B cell (primary cell): ENCODE results near the gene KRT84. TPM values are rescaled to one million over a fixed set of nuclear protein-coding genes. Genes with fewer than 3 reads are reported as not detected.

Source experiments
- ATAC-seq: fragments of 200-7000 bp; cut with Tn5 transposase; one replicate; pipeline ENCODE4 v1.10.0; 2021; ENCODE audit warnings: low read depth, mild to moderate bottlenecking, moderate number of reproducible peaks, moderate library complexity
- CTCF ChIA-PET: fragments of 350-600 bp; sonication (Branson Sonifier 250); formaldehyde crosslinking; loops from one replicate; lab custom pipeline; 2021; ENCODE audit warnings: antibody characterized with exemption, inconsistent platforms; lab: Charles Lee
- POLR2A ChIA-PET: fragments of 350-600 bp; sonication (Branson Sonifier 250); formaldehyde crosslinking; loops from one replicate; lab custom pipeline; 2021; ENCODE audit warnings: antibody characterized with exemption; lab: Charles Lee
- DNase-seq: peaks from one replicate; pipeline ENCODE4 v3.0.0; 2013
- H2AFZ ChIP-seq: 2 replicates; pipeline ENCODE4 v1.6.1; 2012; ENCODE audit warnings: mild to moderate bottlenecking, low read depth, low read length; ENCODE audit not compliant: insufficient read depth, poor library complexity, severe bottlenecking
- H3K27ac ChIP-seq, 2 donors: 1 replicate in 1 of 2; 2 replicates in 1 of 2; pipeline ENCODE4 v1.5.1; 2012 to 2013; ENCODE audit warnings: low read length in 2 of 2, mild to moderate bottlenecking in 2 of 2, moderate library complexity in 1 of 2
- H3K27me3 ChIP-seq, 4 experiments: fragments of 200-600 bp in 1 of 4; sonication (generic) in 1 of 4; replicated peaks in 1 of 4; 1 replicate in 2 of 4; 2 replicates in 2 of 4; pipeline versions ENCODE4 v1.6.1 to v1.7.0; 2013 to 2016; ENCODE audit warnings: low read length in 3 of 4, mild to moderate bottlenecking in 2 of 4, mixed read lengths in 1 of 4, moderate library complexity in 1 of 4; ENCODE audit not compliant: insufficient read depth in 4 of 4, control insufficient read depth in 3 of 4; ENCODE audit errors: control extremely low read depth in 1 of 4
- H3K36me3 ChIP-seq, 2 experiments: replicated peaks in 1 of 2; 1 replicate in 1 of 2; 2 replicates in 1 of 2; pipeline versions ENCODE4 v1.6.1 to v1.7.1; 2013; ENCODE audit warnings: low read length in 1 of 2; ENCODE audit not compliant: insufficient read depth in 2 of 2, control insufficient read depth in 1 of 2; ENCODE audit errors: control extremely low read depth in 1 of 2, extremely low read depth in 1 of 2
- H3K4me1 ChIP-seq, 2 donors: fragments of 200-600 bp in 1 of 2; sonication (generic) in 1 of 2; 1 replicate in 1 of 2; 2 replicates in 1 of 2; pipeline versions ENCODE4 v1.5.1 to v1.6.1; 2013 to 2017; ENCODE audit warnings: low read length in 2 of 2; ENCODE audit not compliant: control insufficient read depth in 2 of 2, insufficient read depth in 2 of 2
- H3K4me2 ChIP-seq: replicated peaks from 2 replicates; pipeline ENCODE3; 2012; ENCODE audit warnings: mild to moderate bottlenecking, low read depth, low read length; ENCODE audit not compliant: poor library complexity, severe bottlenecking
- H3K4me3 ChIP-seq, 5 experiments: fragments of 200-600 bp in 1 of 5; sonication (generic) in 1 of 5; 1 replicate in 3 of 5; 2 replicates in 2 of 5; pipeline versions ENCODE4 v1.5.1 to v1.7.0; 2011 to 2016; ENCODE audit warnings: low read length in 4 of 5, mild to moderate bottlenecking in 4 of 5, low read depth in 2 of 5, control low read depth in 1 of 5, moderate library complexity in 1 of 5; ENCODE audit not compliant: insufficient read depth in 1 of 5; ENCODE audit errors: control extremely low read depth in 1 of 5, extremely low read depth in 1 of 5
- H3K79me2 ChIP-seq: fragments of 200-600 bp; sonication (generic); one replicate; pipeline ENCODE4 v1.6.0; 2016; ENCODE audit warnings: low read length; ENCODE audit not compliant: control insufficient read depth, insufficient read depth
- H3K9ac ChIP-seq: fragments of 200-600 bp; sonication (generic); 2 replicates; pipeline ENCODE4 v1.6.1; 2017; ENCODE audit warnings: mild to moderate bottlenecking, low read length, moderate library complexity
- H3K9me3 ChIP-seq, 3 donors: one replicate each; pipeline versions ENCODE4 v1.6.1 to v1.7.1; 2013; ENCODE audit warnings: low read length in 2 of 3; ENCODE audit not compliant: control insufficient read depth in 2 of 3, insufficient read depth in 1 of 3; ENCODE audit errors: control extremely low read depth in 1 of 3
- H4K20me1 ChIP-seq: 2 replicates; pipeline ENCODE4 v1.6.0; 2012; ENCODE audit warnings: mild to moderate bottlenecking, low read length; ENCODE audit not compliant: insufficient read depth, control insufficient read depth, poor library complexity, severe bottlenecking
- H3K27ac Mint-ChIP-seq: one replicate; pipeline ENCODE4 v1.8.0; 2021; ENCODE audit warnings: mixed read lengths
- H3K27me3 Mint-ChIP-seq: one replicate; pipeline ENCODE4 v1.8.0; 2021; ENCODE audit warnings: mixed read lengths
- H3K4me1 Mint-ChIP-seq: one replicate; pipeline ENCODE4 v1.8.0; 2021; ENCODE audit warnings: mixed read lengths
- H3K4me3 Mint-ChIP-seq: one replicate; pipeline ENCODE4 v1.8.0; 2021; ENCODE audit warnings: mixed read lengths
- H3K9me3 Mint-ChIP-seq: one replicate; pipeline ENCODE4 v1.8.0; 2022; ENCODE audit warnings: mixed read lengths; ENCODE audit not compliant: insufficient read depth
- EZH2 ChIP-seq: IDR thresholded peaks from 2 replicates; pipeline ENCODE4 v1.6.1; 2012; ENCODE audit warnings: borderline replicate concordance, low read depth, mild to moderate bottlenecking, moderate library complexity, low read length; ENCODE audit not compliant: insufficient read depth, poor library complexity, severe bottlenecking
- WGBS: methylation state at CpG from one replicate; pipeline ENCODE4 v1.1.5; 2013; ENCODE audit warnings: missing lambda C conversion rate; ENCODE audit not compliant: insufficient coverage; 5-methylcytosine and 5-hydroxymethylcytosine counted together
- intact Hi-C: fragments of 100-400 bp; cut with micrococcal nuclease; formaldehyde crosslinking; loops from one replicate; pipeline ENCODE4 v1.10.0; 2022
- polyA plus RNA-seq: library from polyadenylated mRNA; depleted of rRNA; stranded (reverse); fragments of >200 nt; gene quantifications from 2 replicates; pipeline ENCODE4 v1.2.3, GENCODE V29; 2012
- total RNA-seq, 2 donors: library from RNA; stranded (reverse); fragments of 120-200 nt in 1 of 2; gene quantifications; 1 replicate in 1 of 2; 2 replicates in 1 of 2; pipeline versions ENCODE4 v1.2.3 to v1.2.4, GENCODE V29; 2013 to 2022
- TF ChIP-seq, protein P1 (sequence below): fragments of 200-600 bp; IDR thresholded peaks from one replicate; pipeline ENCODE4 v1.8.0; 2022; ENCODE audit warnings: antibody characterized with exemption, mild to moderate bottlenecking

Gene KRT84
- total and polyA plus RNA-seq, 2 donors (not counting 1 experiment from before 2014, with no cell fraction given) = not detected

- H3K27me3 Mint-ChIP-seq = peaks cover 24% of the 10 kb centered on the region
- H3K27ac Mint-ChIP-seq = no peak overlapping the region
- Histone ChIP-seq H3K36me3 (no peaks in the 10 kb centered on the region), H4K20me1 (no peaks in the 10 kb centered on the region), H3K4me3 (no peak overlapping the region), H3K4me2 (no peak overlapping the region), H3K79me2 (no peaks in the 10 kb centered on the region), H2AFZ (no peak overlapping the region), H3K4me1 (no peaks in the 10 kb centered on the region), H3K27ac (no peak overlapping the region), H3K9ac (no peak overlapping the region), H3K27me3 (peaks cover 0 to 9% (median 3%) of the 10 kb centered on the region in 4 experiments), H3K9me3 (no peaks in the 10 kb centered on the region)
- peaks cover 3% of the 10 kb centered on the region for H3K4me1 Mint-ChIP-seq
- POLR2A ChIA-PET = no interaction called here
- WGBS = 43% methylated on average over 6 of the region's 9 CpGs
- intact Hi-C loops = no loop called here
- H3K9me3 Mint-ChIP-seq = no peaks in the 10 kb centered on the region
- no peak for ATAC-seq
- DNase-seq = no peak
- TF ChIP-seq EZH2 = no peak
- TF ChIP-seq, protein P1, sequence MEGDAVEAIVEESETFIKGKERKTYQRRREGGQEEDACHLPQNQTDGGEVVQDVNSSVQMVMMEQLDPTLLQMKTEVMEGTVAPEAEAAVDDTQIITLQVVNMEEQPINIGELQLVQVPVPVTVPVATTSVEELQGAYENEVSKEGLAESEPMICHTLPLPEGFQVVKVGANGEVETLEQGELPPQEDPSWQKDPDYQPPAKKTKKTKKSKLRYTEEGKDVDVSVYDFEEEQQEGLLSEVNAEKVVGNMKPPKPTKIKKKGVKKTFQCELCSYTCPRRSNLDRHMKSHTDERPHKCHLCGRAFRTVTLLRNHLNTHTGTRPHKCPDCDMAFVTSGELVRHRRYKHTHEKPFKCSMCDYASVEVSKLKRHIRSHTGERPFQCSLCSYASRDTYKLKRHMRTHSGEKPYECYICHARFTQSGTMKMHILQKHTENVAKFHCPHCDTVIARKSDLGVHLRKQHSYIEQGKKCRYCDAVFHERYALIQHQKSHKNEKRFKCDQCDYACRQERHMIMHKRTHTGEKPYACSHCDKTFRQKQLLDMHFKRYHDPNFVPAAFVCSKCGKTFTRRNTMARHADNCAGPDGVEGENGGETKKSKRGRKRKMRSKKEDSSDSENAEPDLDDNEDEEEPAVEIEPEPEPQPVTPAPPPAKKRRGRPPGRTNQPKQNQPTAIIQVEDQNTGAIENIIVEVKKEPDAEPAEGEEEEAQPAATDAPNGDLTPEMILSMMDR = no peak
- CTCF ChIA-PET = no interaction called here
- H3K4me3 Mint-ChIP-seq = no peak overlapping the region
Observed at GRCh38 chr12:52351196-52352059, 34.0 kb downstream of the KRT84 start.

- CTCF ChIA-PET = no interaction called here
- POLR2A ChIA-PET = no interaction called here
- H3K27ac ChIP-seq = no peak overlapping the region
- H3K9me3 ChIP-seq = no peaks in the 10 kb centered on the region
- no peak overlapping the region for H3K4me3 ChIP-seq
- H3K79me2 ChIP-seq = no peaks in the 10 kb centered on the region
- TF ChIP-seq, protein P1 = no peak
- TF ChIP-seq EZH2 = no peak
- no peaks in the 10 kb centered on the region for H4K20me1 ChIP-seq
- Mint-ChIP-seq H3K4me1 (peaks cover 3% of the 10 kb centered on the region), H3K27me3 (peaks cover 24% of the 10 kb centered on the region), H3K9me3 (no peaks in the 10 kb centered on the region), H3K27ac (no peak overlapping the region), H3K4me3 (no peak overlapping the region)
- ATAC-seq (no peak), DNase-seq (no peak)
- intact Hi-C loops = no loop called here
- no peak overlapping the region for H3K4me2 ChIP-seq
- H3K36me3 ChIP-seq = no peaks in the 10 kb centered on the region
- H3K9ac ChIP-seq = no peak overlapping the region
- no peak overlapping the region for H2AFZ ChIP-seq
- H3K27me3 ChIP-seq = peaks cover 0 to 9% (median 3%) of the 10 kb centered on the region in 4 experiments
- 100% methylated on average over 4 of the region's 5 CpGs for WGBS
- H3K4me1 ChIP-seq = no peaks in the 10 kb centered on the region
Observed at GRCh38 chr12:52350786-52351185, 34.7 kb downstream of the KRT84 start.
